Measurements from ENCODE around the gene RETN.
"Not testable (repeated sequence)": the region's sequence is repeated elsewhere in the genome, so short reads cannot be mapped to it uniquely, and the experiment has no call there.

The RETN gene

DNA sequence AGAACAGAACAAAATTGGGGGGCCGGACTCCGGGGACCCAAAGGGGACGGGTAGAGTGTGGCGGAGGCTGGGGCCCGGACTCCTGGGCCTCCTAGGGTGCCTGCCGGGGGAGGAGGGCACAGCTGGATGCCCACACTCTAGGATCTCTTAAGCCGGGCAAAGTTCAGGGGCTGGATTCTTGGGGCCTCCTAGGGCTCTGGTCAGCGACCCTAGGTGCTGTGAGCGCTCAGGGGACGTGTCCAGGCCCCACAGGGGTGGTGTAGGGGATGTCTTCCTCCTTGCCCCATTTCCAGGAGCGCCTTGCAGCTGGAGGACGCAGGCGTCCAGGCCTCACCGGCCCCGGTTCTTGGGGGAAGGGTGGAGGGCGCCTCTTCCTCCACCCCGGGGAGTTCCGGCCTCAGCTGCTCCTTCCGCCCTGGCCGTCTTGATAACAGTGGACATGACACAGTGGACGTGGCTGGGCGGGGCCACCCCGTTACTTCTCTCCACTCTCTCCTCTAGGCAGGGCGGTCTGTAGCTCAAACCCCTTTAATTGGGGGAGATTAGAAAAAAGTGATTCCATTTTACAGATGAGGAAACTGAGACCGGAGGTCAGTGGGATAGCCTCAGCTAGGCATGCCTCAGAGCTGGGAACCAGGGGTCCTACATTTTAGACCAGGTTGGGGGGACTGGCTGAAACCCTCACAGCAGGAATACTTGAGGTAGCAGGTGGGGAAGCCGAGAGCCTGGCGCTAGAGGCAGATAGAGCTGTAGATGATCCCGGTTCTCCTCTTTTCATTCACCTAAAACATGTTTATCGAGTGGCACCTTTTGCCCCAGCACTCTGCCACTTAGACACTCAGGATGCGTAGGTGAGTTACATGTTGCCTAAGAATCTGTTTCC is 31.2 kb upstream of the RETN start:
- DNase-seq (ENCODE audit: low read depth), result no peak

DNA sequence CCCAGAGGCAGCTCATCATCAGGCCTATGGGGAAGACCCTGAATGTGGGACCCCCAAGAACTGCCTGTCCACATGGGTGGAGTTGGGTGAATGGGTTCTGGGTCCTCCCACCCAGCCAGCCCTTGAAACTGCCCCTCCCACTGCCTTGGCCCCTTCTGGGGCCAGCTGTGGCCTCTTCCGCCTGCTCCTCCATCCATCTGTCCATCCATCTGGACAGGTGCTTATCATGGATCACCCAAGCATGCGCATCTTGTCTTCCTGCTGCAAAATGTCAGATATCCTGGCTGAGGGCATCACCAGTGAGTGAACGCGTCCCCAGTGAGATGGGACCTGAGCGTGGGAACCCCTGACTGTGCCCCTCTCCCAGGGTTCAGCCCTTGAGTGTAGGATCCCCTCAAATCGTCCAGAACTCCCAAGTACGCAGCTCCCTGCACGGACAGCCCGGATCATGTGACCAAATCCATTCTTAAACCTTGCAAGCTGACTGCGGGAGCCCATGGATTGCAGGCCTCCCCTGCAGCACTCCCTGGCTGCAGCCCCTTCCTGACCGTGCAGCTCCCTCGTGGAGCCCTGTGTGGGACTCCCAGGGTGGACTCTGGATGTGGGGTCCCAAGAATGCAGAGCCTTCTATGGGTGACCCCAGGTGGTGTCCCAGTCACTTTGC is 29.9 kb upstream of the RETN start:
- no peak for DNase-seq (ENCODE audit: low read depth)

DNA sequence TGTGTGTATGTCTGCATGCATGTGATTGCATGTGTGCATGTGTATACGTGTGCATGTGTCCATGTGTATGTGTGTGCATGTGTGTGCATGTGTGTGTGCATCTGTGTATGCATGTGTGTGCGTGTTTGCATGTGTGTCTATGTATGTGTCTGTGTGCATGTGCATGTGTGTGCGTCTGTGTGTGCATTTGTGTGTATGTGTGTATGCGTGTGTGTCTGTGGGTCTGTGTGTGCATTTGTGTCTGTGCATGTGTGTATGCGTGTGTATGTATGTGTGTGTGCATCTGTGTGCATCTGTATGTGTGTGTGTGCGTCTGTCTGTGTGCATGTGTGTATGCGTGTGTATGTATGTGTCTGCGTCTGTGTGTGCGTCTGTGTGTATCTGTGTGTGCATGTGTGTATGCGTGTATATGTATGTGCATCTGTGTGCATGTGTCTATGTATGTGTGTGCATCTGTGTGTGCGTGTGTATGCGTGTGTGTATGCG is 28.9 kb upstream of the RETN start:
- no peak for DNase-seq (ENCODE audit: low read depth)

DNA sequence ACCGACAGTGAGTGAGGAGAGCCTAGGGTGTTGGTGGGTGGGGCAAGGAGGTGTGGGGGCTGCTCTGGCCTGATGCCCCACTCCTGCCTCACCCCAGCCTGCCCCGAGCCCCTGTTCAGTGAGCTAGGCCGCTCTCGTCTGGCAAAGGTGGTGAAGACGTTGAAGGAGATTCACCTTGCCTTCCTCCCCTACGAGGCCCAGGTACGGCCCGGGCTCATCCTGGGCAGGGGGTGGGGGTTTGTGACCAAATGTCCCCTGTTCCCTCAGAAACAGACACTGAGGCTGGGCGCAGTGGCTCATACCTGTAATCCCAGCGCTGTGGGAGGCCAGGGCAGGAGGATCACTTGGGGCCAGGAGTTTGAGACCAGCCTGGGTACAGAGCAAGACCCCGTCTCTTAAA is 28.0 kb upstream of the RETN start:
- DNase-seq (ENCODE audit: low read depth), result no peak

DNA sequence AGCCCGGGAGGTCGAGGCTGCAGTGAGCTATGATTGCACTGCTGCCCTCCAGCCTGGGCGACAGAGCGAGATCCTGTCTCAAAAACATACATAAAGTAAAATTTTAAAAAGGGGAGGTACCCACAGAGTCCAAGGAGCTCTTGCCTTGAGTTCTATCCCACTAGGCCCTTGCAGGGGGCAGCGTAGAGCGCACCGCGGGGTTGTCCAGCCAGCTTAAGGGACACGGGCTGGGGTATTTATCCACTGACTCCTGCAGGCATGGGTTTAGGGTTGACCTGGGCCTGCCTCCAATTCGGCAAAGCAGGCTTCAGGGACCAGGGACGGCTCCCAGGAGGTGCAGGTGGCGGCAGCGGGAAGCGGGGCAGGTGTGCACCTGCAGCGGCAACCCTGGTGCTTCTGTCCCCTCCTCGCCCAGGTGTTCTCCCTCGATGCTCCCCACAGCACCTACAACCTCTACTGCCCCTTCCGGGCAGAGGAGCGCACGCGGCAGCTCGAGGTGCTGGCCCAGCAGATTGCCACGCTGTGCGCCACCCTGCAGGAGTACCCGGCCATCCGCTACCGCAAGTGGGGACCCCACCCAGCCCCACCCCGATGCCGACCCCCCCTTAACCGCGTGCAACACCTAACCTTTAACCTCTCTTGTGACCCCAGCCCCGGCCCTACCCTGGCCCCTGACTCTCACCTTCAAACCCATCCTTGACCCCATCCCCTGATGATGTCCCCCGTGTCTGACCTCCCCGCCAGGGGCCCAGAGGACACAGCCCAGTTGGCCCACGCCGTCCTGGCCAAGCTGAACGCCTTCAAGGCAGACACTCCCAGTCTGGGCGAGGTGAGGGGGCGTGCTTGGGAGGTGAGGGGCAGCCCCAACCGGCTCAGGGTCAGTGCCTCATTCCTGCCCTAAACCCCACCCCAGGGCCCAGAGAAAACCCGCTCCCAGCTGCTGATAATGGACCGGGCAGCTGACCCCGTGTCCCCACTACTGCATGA is 27.3 kb upstream of the RETN start:
- no peak for DNase-seq (ENCODE audit: low read depth)

DNA sequence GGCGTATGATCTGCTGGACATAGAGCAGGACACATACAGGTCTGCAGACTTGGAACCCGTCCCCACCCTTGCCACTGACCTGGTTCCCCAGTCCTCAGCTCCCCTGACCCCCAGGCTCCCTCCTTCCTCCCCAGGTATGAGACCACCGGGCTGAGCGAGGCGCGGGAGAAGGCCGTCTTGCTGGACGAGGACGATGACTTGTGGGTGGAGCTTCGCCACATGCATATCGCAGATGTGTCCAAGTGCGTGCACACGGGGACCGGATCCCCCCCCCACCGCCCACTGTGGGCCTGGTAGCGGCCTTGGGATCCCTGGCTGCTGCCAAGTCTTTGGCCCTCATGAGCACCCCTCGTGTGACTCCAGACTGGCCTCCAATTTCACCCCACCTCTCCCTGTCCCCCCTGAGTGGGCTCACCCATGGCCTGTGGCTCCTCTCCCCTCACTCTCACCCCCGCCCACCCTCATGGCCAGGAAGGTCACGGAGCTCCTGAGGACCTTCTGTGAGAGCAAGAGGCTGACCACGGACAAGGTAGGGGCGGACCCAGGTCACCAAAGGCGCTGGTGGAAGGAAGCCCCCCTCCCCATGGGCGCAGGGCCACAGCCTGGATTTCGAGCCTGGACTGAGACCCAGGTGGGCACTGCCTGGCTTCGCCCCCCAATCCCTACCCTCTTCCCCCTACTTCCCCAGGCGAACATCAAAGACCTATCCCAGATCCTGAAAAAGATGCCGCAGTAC is 26.4 kb upstream of the RETN start:
- DNase-seq (ENCODE audit: low read depth), result no peak

DNA sequence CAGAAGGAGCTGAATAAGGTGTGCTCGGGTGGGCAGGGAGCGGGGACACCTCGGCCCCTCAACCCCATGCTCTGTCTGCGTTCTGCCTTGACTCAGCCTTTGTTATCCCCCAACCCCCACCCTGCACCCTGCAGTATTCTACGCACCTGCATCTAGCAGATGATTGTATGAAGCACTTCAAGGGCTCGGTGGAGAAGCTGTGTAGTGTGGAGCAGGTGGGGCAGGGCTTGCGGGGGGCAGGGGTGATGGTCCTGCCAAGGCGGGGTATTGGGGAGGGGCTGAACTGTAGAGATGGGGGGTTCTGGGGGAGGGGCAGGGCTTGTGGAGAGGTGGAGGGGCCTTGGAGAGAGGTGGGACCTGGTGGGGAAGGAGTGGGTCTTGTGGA is 25.8 kb upstream of the RETN start:
- no peak for DNase-seq (ENCODE audit: low read depth)

DNA sequence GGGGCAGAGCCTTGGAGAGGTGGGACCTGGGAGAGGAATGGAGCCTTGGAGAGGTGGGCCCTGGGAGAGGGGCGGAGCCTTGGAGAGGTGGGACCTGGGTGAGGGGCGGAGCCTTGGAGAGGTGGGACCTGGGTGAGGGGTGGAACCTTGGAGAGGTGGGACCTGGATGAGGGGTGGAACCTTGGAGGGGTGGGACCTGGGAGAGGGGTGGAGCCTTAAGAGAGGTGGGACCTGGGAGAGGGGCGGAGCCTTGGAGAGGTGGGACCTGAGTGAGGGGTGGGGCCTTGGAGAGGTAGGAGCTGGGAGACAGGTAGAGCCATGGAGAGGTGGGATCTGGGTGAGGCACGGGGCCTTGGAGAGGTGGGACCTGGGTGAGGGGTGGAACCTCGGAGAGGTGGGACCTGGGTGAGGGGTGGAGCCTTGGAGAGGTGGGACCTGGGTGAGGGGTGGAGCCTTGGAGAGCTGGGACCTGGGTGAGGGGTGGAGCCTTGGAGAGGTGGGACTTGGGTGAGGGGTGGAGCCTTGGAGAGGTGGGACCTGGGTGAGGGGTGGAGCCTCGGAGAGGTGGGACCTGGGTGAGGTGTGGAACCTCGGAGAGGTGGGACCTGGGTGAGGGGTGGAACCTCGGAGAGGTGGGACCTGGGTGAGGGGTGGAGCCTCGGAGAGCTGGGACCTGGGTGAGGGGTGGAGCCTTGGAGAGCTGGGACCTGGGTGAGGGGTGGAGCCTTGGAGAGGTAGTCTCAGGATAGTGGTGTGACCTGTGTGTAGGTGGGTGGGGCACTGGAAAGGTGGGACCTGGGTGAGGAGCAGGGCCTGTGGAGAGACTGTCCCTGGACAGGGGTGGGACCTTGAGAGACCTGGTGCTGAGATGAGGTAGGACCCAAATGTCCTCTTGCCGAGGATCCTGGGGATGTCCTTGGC is 25.0 kb upstream of the RETN start:
- not testable (repeated sequence) for DNase-seq (ENCODE audit: low read depth)

DNA sequence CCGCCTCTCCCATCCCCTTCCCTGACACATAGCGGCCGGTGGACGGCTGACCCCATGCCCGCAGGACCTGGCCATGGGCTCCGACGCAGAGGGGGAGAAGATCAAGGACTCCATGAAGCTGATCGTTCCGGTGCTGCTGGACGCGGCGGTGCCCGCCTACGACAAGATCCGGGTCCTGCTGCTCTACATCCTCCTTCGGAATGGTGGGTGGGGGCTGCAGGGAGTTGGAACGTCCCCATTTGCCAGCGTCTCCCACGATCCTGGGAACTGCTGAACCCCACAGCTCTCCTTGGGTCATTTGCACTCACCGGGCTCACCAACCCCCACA is 24.3 kb upstream of the RETN start:
- DNase-seq (ENCODE audit: low read depth), result no peak

DNA sequence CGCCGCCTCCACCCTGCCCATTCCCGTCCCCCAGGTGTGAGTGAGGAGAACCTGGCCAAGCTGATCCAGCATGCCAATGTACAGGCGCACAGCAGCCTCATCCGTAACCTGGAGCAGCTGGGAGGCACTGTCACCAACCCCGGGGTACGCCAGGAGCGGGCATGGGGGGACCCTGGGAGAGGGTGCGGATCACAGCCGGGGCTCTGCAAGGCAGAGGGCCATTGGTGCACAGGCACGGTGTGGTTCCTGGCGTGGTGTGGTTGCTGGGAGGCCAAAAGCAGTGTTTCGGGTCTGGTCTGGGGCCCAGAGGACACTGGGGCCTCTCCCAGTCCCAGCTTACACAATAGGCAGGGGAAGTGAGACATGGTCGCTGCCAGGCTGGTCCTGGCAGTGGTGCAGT is 23.7 kb upstream of the RETN start:
- DNase-seq (ENCODE audit: low read depth), result no peak

DNA sequence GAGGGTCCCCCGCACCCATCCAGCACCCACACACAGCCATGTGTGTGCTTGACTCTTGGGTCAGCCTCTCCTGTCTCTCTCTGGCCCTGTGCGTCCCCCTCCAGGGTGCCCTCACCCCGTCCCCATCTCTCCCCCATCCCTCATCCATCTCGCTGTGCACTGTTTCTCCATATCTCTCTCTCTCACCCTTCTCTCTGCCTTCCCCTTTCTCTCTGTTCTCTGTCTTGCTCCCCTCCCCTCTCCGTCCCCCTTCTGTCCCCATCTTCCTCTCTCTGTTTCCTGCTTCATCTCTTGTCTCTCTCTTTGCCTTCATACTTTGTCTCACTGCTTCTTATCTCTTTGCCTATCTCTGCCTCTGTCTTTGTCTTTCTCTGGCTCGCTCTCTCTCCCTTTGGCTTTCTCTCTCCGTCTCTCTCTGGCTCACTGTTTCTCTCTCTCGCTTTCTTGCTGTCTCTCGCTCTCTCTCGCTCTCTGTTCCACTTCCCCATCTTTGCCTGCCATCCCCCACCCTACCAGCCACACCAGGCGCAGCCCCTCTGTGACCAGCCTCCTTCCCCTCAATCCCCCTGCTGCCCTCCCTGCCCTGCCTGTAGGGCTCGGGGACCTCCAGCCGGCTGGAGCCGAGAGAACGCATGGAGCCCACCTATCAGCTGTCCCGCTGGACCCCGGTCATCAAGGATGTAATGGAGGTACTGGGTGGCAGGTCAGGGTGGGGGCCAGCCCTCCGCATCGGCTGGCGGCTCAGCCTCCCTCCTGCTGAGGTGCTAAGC is 23.0 kb upstream of the RETN start:
- DNase-seq (ENCODE audit: low read depth), result no peak

DNA sequence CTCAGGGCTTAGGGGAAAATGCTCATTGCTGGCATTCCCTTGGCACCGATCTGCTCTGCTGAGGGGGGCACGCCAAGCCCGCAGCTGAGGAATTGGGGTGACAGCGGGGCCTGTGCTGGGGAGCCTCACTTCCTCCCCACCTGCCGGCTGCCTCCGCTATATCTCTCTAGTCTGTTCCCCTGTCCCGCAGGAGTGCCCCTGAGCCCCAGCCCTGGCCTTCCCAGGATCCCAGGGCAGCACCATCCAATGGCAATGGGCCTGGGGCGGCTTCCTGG is 22.5 kb upstream of the RETN start:
- DNase-seq (ENCODE audit: low read depth), result no peak

DNA sequence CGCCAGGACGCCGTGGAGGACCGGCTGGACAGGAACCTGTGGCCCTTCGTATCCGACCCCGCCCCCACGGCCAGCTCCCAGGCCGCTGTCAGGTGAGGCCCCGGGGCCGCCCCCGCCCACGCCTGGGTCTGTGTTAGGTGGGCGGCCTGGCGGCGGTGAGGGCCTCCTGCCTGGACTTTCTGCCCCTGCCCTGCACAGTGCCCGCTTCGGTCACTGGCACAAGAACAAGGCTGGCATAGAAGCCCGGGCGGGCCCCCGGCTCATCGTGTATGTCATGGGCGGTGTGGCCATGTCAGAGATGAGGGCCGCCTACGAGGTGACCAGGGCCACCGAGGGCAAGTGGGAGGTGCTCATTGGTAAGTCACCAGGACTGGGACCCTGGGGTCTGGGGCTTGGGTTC is 21.7 kb upstream of the RETN start:
- no peak for DNase-seq (ENCODE audit: low read depth)

DNA sequence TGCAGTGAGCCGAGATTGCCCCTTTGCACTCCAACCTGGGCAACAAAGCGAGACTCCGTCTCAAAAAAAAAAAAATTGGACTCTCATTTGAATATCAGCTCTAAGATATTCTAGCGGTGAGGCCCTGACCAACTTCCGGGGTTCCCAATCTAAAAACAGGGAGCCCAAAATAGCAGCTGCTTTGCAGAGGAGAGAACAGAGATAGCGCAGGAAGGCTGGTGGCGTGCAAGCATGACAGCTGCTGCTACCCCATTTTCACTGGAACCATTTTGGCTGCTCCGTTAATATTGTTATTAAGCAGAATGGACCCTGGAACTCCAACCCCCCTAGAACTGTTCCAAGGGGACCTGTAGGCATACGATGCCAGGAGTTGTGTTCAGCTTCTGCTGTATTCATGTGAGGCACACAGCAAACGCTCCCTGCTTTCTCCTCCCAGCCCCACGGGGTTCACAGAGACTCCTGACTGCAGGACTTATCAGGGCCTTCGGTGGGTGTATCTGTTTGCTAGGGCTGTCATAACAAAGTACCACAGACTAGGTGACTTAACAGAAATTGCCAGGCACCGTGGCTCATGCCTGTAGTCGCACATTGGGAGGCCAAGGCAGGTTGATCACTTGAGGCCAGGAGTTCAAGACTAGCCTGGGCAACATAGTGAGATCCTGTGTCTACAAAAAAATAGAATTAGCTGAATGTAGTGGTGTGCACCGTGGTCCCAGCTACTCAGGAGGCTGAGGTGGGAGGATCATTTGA is 20.4 kb upstream of the RETN start:
- no peak for DNase-seq (ENCODE audit: low read depth)

DNA sequence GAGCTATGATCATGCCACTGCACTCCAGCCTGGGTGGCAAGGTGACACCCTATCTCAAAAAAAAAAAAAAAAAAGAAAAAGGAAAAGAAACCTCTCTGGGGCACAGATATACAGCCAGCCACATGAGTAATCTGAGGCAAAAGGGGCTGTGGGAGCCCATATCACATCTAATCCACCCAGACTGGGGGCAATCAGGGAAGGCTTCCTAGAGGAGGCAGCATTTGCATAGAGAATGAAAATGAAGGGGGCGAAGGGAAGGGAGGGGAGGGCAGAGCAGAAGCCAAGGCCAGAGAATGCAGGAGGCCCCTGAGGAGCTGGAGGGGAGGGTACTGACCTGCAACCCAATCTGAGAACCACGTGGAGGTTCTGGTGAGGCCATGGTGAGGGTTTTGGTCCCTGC is 18.7 kb upstream of the RETN start:
- DNase-seq (ENCODE audit: low read depth), result no peak

DNA sequence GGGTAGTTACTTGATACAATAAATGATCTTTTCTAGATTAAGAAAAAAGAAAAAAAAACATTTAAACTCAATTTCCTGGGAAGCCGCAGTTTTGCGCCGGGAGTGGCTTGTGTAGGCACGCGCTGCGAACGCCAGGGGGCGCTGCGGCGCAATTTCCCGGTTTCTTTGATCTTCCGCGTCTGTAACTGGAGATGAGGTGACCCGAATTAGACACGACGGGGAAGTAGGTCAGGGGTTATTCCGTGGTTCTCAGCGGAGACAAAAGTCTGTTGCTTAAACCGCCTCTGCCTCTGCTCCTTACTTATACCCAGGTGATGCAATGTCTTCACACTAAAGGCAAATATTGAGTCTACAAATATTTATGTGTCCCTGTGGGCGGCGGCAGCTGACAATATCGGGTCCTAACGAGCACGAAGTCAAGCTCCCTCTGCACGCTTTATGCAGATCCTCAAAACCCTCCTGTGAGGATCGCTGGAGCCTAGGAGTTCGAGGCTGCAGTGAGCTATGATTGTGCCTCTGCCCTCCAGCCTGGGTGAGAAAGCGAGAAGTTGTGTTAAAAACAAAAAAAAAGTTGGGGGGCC is 16.7 kb upstream of the RETN start:
- DNase-seq (ENCODE audit: low read depth), result peak; percentile 69

DNA sequence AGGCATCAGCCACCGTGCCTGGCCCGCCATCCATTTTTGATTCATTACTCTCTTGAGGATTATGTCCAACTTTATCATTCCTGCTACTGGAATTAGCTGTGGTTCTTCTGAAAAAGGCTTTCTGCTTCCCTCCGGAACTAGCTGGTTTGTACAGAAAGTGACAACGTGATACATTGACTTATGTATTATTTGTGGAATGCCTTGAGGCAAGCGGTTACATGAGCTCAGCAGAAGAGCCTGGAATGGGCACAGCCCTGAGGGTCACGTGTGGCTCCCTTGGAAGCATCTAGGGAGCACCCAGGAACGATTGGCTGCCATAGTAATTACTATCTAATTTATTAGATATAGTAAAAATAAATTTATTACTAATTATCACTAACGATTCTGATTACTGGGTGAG is 14.4 kb upstream of the RETN start:
- no peak for DNase-seq (ENCODE audit: low read depth)

DNA sequence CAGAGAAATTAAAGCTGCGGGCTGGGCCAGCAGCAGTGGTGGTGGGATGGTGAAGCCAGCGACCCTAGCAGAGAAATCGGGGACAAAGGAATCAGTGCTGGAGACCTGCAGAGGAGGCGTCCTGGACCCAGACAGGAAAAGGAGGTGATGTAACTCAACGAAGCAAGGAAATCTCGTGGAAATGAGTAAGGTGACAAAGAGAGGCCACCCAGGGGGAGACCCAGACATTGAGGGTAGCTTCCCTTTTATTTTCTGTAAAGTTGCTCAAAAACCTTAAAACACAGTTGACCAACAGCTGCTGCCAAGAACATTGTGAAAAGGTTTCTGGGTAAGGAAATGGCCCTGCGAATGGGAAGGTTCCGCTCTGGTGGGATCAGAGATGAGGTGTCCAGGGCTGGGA is 13.3 kb upstream of the RETN start:
- DNase-seq (ENCODE audit: low read depth), result no peak

DNA sequence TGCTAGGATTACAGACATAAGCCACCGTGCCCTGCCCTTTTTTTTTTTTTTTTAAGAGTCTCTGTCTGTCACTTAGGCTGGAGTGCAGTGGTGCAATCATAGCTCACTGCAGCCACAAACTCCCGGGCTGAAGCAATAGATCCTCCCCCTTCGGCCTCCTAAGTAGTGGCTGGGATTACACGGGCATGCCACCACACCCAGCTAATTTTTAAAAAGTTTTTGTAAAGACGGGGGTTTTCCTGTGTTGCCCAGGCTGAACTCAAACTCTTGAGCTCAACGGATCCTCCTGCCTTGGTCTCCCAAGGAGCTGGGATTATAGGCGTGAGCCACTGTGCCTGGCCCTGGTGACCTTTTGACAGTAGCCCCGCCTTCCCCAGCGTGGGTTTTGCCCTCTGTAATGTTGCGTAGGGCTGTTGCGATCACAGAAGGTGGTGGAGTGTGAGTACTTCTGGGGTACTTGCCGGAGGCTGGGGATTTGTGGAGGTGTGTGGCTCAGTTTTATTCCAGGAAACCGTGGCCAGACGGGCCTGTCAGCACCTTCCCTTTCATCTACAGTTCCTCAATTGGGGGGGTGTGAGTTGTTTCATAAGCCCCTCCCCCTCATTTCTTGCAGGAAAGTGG is 11.6 kb upstream of the RETN start:
- DNase-seq (ENCODE audit: low read depth), result peak; percentile 25

Data from stimulated activated CD8-positive, alpha-beta memory T cell treated with anti-CD3 and anti-CD28 coated beads, Interleukin-12 subunit alpha, Interleukin-12 subunit beta, amount 100 ng/mL, for 4 hours (primary cell).